Epithelial cell of umbilical artery (primary cell): ENCODE measurements around the gene CTBP1. TPM values are rescaled to one million over a fixed set of nuclear protein-coding genes. Genes with fewer than 3 reads are reported as not detected.

Source experiments
- total RNA-seq: library from RNA; depleted of rRNA; stranded (reverse); fragments of >200 nt; gene quantifications from 2 replicates; pipeline ENCODE4 v1.2.3, GENCODE V29; 2014

Gene CTBP1
- total RNA-seq = 219 and 255 TPM in 2 replicates

GRCh38 chr4:1248245-1249147 lies at the start of gene CTBP1:
TSS of gene CTBP1 (minus strand) at chr4:1249130. CDS start at chr4:1241331, 7,799 bp downstream.

GRCh38 chr4:1289207-1290164 lies 40.6 kb upstream of the CTBP1 start, which contains the start of gene MAEA:
TSS of gene MAEA (plus strand) at chr4:1289891. CDS start at chr4:1289914, 23 bp downstream.

GRCh38 chr4:1172228-1172851 lies 76.6 kb downstream of the CTBP1 start, which contains the start of gene SPON2:
TSS of gene SPON2 (minus strand) at chr4:1172583.

Other genes starting within 250 kb of the CTBP1 start
- 4.7 and 10.7 TPM in 2 replicates for gene FGFRL1, start 237.5 kb downstream of the CTBP1 start, total RNA-seq
- gene RNF212, start 135.6 kb downstream of the CTBP1 start, total RNA-seq = 0.32 and 0.91 TPM in 2 replicates
- 2.6 and 19.9 TPM in 2 replicates for gene SPON2, start 76.5 kb downstream of the CTBP1 start, total RNA-seq
- gene MAEA, start 40.8 kb upstream of the CTBP1 start, total RNA-seq = 56.5 and 57.0 TPM in 2 replicates
- gene UVSSA, start 98.1 kb upstream of the CTBP1 start, total RNA-seq = 4.1 and 4.2 TPM in 2 replicates
- not detected in 2 replicates for gene NKX1-1, start 157.3 kb upstream of the CTBP1 start, total RNA-seq